GM12878 (cell line): ENCODE measurements around the gene TMEM11. TPM values are rescaled to one million over a fixed set of nuclear protein-coding genes. Genes with fewer than 3 reads are reported as not detected.

Experiments used
- ATAC-seq: fragments of 200-7000 bp; cut with Tn5 transposase; 3 replicates; pipeline ENCODE4 v1.9.1; 2020; ENCODE audit warnings: mild to moderate bottlenecking, moderate library complexity
- BruUV-seq: library from RNA; stranded (reverse); fragments of 400-500 nt; replicated peaks from 2 replicates; lab custom pipeline; 2021; lab: Mats Ljungman, UMichigan
- CTCF ChIA-PET: fragments of 300-600 bp; sonication (Branson Sonifier 250); formaldehyde crosslinking; extraction: SDS; loops from one replicate; lab custom pipeline; 2021; ENCODE audit warnings: inconsistent platforms; lab: Yijun Ruan, JAX
- POLR2A ChIA-PET: fragments of 350-600 bp; formaldehyde crosslinking; extraction: SDS; loops from one replicate; lab custom pipeline; 2021; ENCODE audit warnings: inconsistent platforms; lab: Charles Lee
- RAD21 ChIA-PET: fragments of 300-600 bp; sonication (Branson Sonifier 250); formaldehyde crosslinking; loops from one replicate; lab custom pipeline; 2023; ENCODE audit warnings: antibody characterized with exemption; ENCODE audit not compliant: unreplicated experiment; lab: Charles Lee
- SMC1A ChIA-PET: fragments of 300-600 bp; sonication (Branson Sonifier 250); formaldehyde crosslinking; loops from one replicate; lab custom pipeline; 2023; ENCODE audit not compliant: unreplicated experiment, uncharacterized antibody; lab: Charles Lee
- DNase-seq: peaks from one replicate; pipeline ENCODE4 v3.0.0-alpha.2; 2011; ENCODE audit warnings: low read depth, low spot score
- FAIRE-seq: peaks from 3 replicates; lab custom pipeline; 2011; peaks lifted over from hg19 to GRCh38; lab: Jason Lieb, UNC
- H2AFZ ChIP-seq: 2 replicates; pipeline ENCODE4 v1.6.0; 2011; ENCODE audit warnings: low read depth, low read length, control low read depth; ENCODE audit not compliant: control insufficient read depth
- H3K27ac ChIP-seq: 2 replicates; pipeline ENCODE4 v1.5.1; 2011; ENCODE audit warnings: control low read depth; ENCODE audit not compliant: control insufficient read depth, insufficient read depth
- H3K27me3 ChIP-seq, 2 experiments: replicated peaks in 1 of 2; 2 replicates each; pipeline versions ENCODE4 v1.6.0 to v1.6.1; 2011; ENCODE audit warnings: low read length in 1 of 2; ENCODE audit not compliant: control insufficient read depth in 2 of 2, insufficient read depth in 2 of 2
- H3K36me3 ChIP-seq, 2 experiments: 2 replicates each; pipeline ENCODE4 v1.5.1; 2011; ENCODE audit warnings: low read length in 1 of 2; ENCODE audit not compliant: control insufficient read depth in 2 of 2, insufficient read depth in 2 of 2
- H3K4me1 ChIP-seq: 2 replicates; pipeline ENCODE4 v1.6.1; 2011; ENCODE audit warnings: mild to moderate bottlenecking, low read length, moderate library complexity, mixed read lengths; ENCODE audit not compliant: control insufficient read depth, insufficient read depth
- H3K4me2 ChIP-seq: 2 replicates; pipeline ENCODE4 v1.6.0; 2011; ENCODE audit warnings: control low read depth; ENCODE audit not compliant: control insufficient read depth, insufficient read depth
- H3K4me3 ChIP-seq: fragments of 200-600 bp; sonication (generic); 2 replicates; pipeline ENCODE4 v1.5.1; 2016
- H3K79me2 ChIP-seq: 2 replicates; pipeline ENCODE4 v1.6.0; 2011; ENCODE audit warnings: low read length; ENCODE audit not compliant: control insufficient read depth, insufficient read depth
- H3K9ac ChIP-seq: 2 replicates; pipeline ENCODE4 v1.8.0; 2011; ENCODE audit warnings: low read length, control low read depth, mixed read lengths; ENCODE audit not compliant: control insufficient read depth, insufficient read depth
- H3K9me3 ChIP-seq: replicated peaks from 3 replicates; pipeline ENCODE4 v1.5.1; 2011; ENCODE audit warnings: mild to moderate bottlenecking, low read length; ENCODE audit not compliant: control insufficient read depth, insufficient read depth
- H4K20me1 ChIP-seq: 2 replicates; pipeline ENCODE4 v1.6.0; 2011; ENCODE audit not compliant: control insufficient read depth, insufficient read depth
- E4F1 ChIP-seq: fragments of 450-650 bp; IDR thresholded peaks from 2 replicates; pipeline ENCODE4 v1.6.1; 2018; ENCODE audit warnings: borderline replicate concordance, mild to moderate bottlenecking; ENCODE audit not compliant: partially characterized antibody
- KDM1A ChIP-seq: fragments of 200-600 bp; sonication (generic); IDR thresholded peaks from 2 replicates; pipeline ENCODE4 v1.6.1; 2016; ENCODE audit warnings: borderline replicate concordance
- MAX ChIP-seq: IDR thresholded peaks from 2 replicates; pipeline ENCODE4 v1.6.1; 2012; ENCODE audit warnings: low read depth, low read length, improper control_type of control experiment
- MEF2B ChIP-seq: fragments of 450-650 bp; IDR thresholded peaks from 2 replicates; pipeline ENCODE4 v1.6.1; 2018; ENCODE audit warnings: mild to moderate bottlenecking, moderate library complexity; ENCODE audit not compliant: partially characterized antibody, poor library complexity, severe bottlenecking
- NFXL1 ChIP-seq: fragments of 450-650 bp; IDR thresholded peaks from 2 replicates; pipeline ENCODE4 v1.6.1; 2017; ENCODE audit warnings: antibody characterized with exemption, mild to moderate bottlenecking, borderline replicate concordance
- POLR2AphosphoS2 ChIP-seq: IDR thresholded peaks from 2 replicates; pipeline ENCODE4 v1.6.1; 2011; ENCODE audit warnings: low read depth, mild to moderate bottlenecking, low read length, improper control_type of control experiment, moderate library complexity
- RFX5 ChIP-seq: IDR thresholded peaks from 2 replicates; pipeline ENCODE4 v1.6.1; 2011; ENCODE audit warnings: low read depth, low read length, improper control_type of control experiment
- TAF1 ChIP-seq: IDR thresholded peaks from 2 replicates; pipeline ENCODE4 v1.6.1; 2011; ENCODE audit warnings: mild to moderate bottlenecking, low read depth, low read length, borderline replicate concordance
- YY1 ChIP-seq: IDR thresholded peaks from 2 replicates; pipeline ENCODE4 v1.6.1; 2011; ENCODE audit warnings: low read depth, mild to moderate bottlenecking, low read length
- WGBS: methylation state at CpG from one replicate; pipeline ENCODE4 v1.1.6; 2016; ENCODE audit warnings: low lambda C conversion rate; ENCODE audit not compliant: insufficient replicate concordance, insufficient coverage; ENCODE audit errors: missing lambda C conversion rate; 5-methylcytosine and 5-hydroxymethylcytosine counted together
- in situ Hi-C: fragments of 300-500 bp; cut with MboI; formaldehyde crosslinking; loops from 9 replicates; pipeline ENCODE4 v1.14.3; 2018; ENCODE audit warnings: mixed read lengths
- intact Hi-C: fragments of 100-400 bp; cut with micrococcal nuclease; formaldehyde crosslinking; loops from one replicate; pipeline ENCODE4 v1.14.2; 2022; ENCODE audit not compliant: unreplicated experiment
- polyA plus RNA-seq, 11 experiments: library from polyadenylated mRNA; depleted of rRNA in 4 of 11; unstranded in 6 of 11; stranded (reverse) in 5 of 11; fragments of >200 nt; fragmentation: Nextera tagmentation in 4 of 11; fragmentation: Illumina TruSeq in 1 of 11; extraction: Ambion mirVana in 4 of 11; extraction: Trizol in 1 of 11; gene quantifications; 1 replicate in 1 of 11; 2 replicates in 10 of 11; pipeline versions ENCODE4 v1.2.1 to v1.2.3, GENCODE V29; 2011 to 2016; ENCODE audit warnings: inconsistent platforms in 2 of 11, missing spikeins in 2 of 11, low read depth in 1 of 11
- total RNA-seq, 4 experiments: library from RNA; depleted of rRNA in 3 of 4; stranded (reverse); fragments of >200 nt in 3 of 4; fragmentation: Illumina TruSeq in 1 of 4; extraction: Trizol in 1 of 4; gene quantifications; 2 replicates each; pipeline versions ENCODE4 v1.2.1 to v1.2.3, GENCODE V29; 2013 to 2021
- TF ChIP-seq, protein P1 (sequence below): IDR thresholded peaks from 2 replicates; pipeline ENCODE4 v1.6.1; 2012; ENCODE audit warnings: low read depth, low read length, improper control_type of control experiment

The TMEM11 gene
- total and polyA plus RNA-seq, 10 of the 15 experiments (the other 5 are each of a cell fraction or from before 2014, with no cell fraction given) = 14.4 to 63.4 (median 27.2) TPM

- no peak for TF ChIP-seq MEF2B
- no peak for TF ChIP-seq POLR2AphosphoS2
- TF ChIP-seq RFX5 = no peak
- TF ChIP-seq NFXL1 = no peak
- no peak for TF ChIP-seq MAX
- TF ChIP-seq E4F1 = no peak
- TF ChIP-seq, protein P1, sequence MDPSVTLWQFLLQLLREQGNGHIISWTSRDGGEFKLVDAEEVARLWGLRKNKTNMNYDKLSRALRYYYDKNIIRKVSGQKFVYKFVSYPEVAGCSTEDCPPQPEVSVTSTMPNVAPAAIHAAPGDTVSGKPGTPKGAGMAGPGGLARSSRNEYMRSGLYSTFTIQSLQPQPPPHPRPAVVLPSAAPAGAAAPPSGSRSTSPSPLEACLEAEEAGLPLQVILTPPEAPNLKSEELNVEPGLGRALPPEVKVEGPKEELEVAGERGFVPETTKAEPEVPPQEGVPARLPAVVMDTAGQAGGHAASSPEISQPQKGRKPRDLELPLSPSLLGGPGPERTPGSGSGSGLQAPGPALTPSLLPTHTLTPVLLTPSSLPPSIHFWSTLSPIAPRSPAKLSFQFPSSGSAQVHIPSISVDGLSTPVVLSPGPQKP = no peak
- TF ChIP-seq YY1 = no peak
- no peak for TF ChIP-seq KDM1A
- TF ChIP-seq TAF1 = no peak
- no peak overlapping the region for H2AFZ ChIP-seq
- in situ Hi-C loops (loop anchor here (5.0 kb wide), 1 partner anchor 52 kb away; no protein-coding TSS in a partner anchor), intact Hi-C loops (no loop called here)
- BruUV-seq = no TSS peak
- ATAC-seq = no peak
- H3K27me3 ChIP-seq = peaks cover 2 to 5% of the 10 kb centered on the region in 2 experiments; a peak in 3 of 4 replicates
- H3K4me1 ChIP-seq = peaks cover 4% of the 10 kb centered on the region
- no peak overlapping the region for H3K4me3 ChIP-seq
- RAD21 ChIA-PET = no interaction called here
- DNase-seq = no peak
- H4K20me1 ChIP-seq = no peaks in the 10 kb centered on the region; the same call in 1 of the 2 replicates
- no peak for FAIRE-seq
- no peak overlapping the region for H3K4me2 ChIP-seq
- H3K9me3 ChIP-seq = no peaks in the 10 kb centered on the region
- POLR2A ChIA-PET = no interaction called here
- CTCF ChIA-PET = interaction anchor here (0.9 kb wide), 1 partner anchor 11 kb away, joined by 3 read pairs; no protein-coding TSS in a partner anchor
- no peaks in the 10 kb centered on the region for H3K36me3 ChIP-seq
- WGBS = 32% methylated on average over 12 of the region's 12 CpGs
- no peak overlapping the region for H3K9ac ChIP-seq
- H3K27ac ChIP-seq = no peak overlapping the region
- H3K79me2 ChIP-seq = no peaks in the 10 kb centered on the region
- SMC1A ChIA-PET = no interaction called here
Observed at GRCh38 chr17:21249086-21249795, 35.3 kb upstream of the TMEM11 start.
